Stimulated activated CD8-positive, alpha-beta memory T cell treated with anti-CD3 and anti-CD28 coated beads, Interleukin-4, amount 100 ng/mL, for 1 hour (primary cell): Measurements from ENCODE around the gene SORT1.
"Not testable (repeated sequence)": the region's sequence is repeated elsewhere in the genome, so short reads cannot be mapped to it uniquely, and the experiment has no call there.

Experiments
- DNase-seq, 2 donors: peaks; one replicate each; pipeline ENCODE4 v3.0.0-alpha.2; 2020; ENCODE audit warnings: low read depth in 2 of 2, low spot score in 1 of 2

The SORT1 gene

GRCh38 chr1:109383087-109383779, 14.5 kb downstream of the SORT1 start:
- no peak for DNase-seq

- no peak for DNase-seq
These were observed 16.1 kb downstream of the SORT1 start for GRCh38 chr1:109381573-109381972.

- no peak for DNase-seq
These were observed 17.8 kb downstream of the SORT1 start for GRCh38 chr1:109379907-109380306.

GRCh38 chr1:109379422-109379821, 18.3 kb downstream of the SORT1 start:
- DNase-seq = no peak

- no peak for DNase-seq
These were observed 20.0 kb downstream of the SORT1 start for GRCh38 chr1:109377698-109378097.

GRCh38 chr1:109373696-109374095, 24.0 kb downstream of the SORT1 start:
- not testable (repeated sequence) for DNase-seq

- no peak for DNase-seq
These were observed 24.6 kb downstream of the SORT1 start for GRCh38 chr1:109373126-109373525.

- no peak for DNase-seq
These were observed 25.4 kb downstream of the SORT1 start for GRCh38 chr1:109372281-109372680.

- DNase-seq = no peak
These were observed 26.4 kb downstream of the SORT1 start for GRCh38 chr1:109371341-109371739.

- no peak for DNase-seq
These were observed 26.9 kb downstream of the SORT1 start for GRCh38 chr1:109370712-109371340.

GRCh38 chr1:109369167-109369746, 28.5 kb downstream of the SORT1 start:
- DNase-seq = no peak

GRCh38 chr1:109368464-109368863, 29.3 kb downstream of the SORT1 start:
- no peak for DNase-seq

- DNase-seq = no peak
These were observed 30.1 kb downstream of the SORT1 start for GRCh38 chr1:109367626-109368025.

- DNase-seq = no peak
These were observed 32.0 kb downstream of the SORT1 start for GRCh38 chr1:109365642-109366204.

GRCh38 chr1:109361649-109362048, 36.1 kb downstream of the SORT1 start:
- no peak for DNase-seq

- no peak for DNase-seq
These were observed 36.6 kb downstream of the SORT1 start for GRCh38 chr1:109361069-109361468.

GRCh38 chr1:109357616-109358015, 40.1 kb downstream of the SORT1 start:
- no peak for DNase-seq

- no peak for DNase-seq
These were observed 40.8 kb downstream of the SORT1 start for GRCh38 chr1:109356915-109357314.

GRCh38 chr1:109356505-109356904, 41.2 kb downstream of the SORT1 start:
- no peak for DNase-seq

GRCh38 chr1:109354929-109355328, 42.8 kb downstream of the SORT1 start:
- no peak for DNase-seq

- DNase-seq = no peak
These were observed 46.3 kb downstream of the SORT1 start for GRCh38 chr1:109351457-109351856.

GRCh38 chr1:109350655-109351054, 47.1 kb downstream of the SORT1 start:
- no peak for DNase-seq
